DOHH2 (cell line): ENCODE data around the gene UMAD1.

ENCODE experiments used
- EZH2phosphoT487 ChIP-seq: fragments of 200-600 bp; sonication (generic); IDR thresholded peaks from 2 replicates; pipeline ENCODE4 v1.6.1; 2017; ENCODE audit warnings: borderline replicate concordance, mild to moderate bottlenecking, antibody characterized with exemption, low read length, moderate library complexity, mixed read lengths
- TF ChIP-seq, protein P1 (sequence below): fragments of 200-600 bp; sonication (generic); IDR thresholded peaks from one replicate; pipeline ENCODE4 v1.5.1; 2014; ENCODE audit warnings: antibody characterized with exemption, mild to moderate bottlenecking, low read depth, low read length; ENCODE audit not compliant: poor library complexity, severe bottlenecking

DNA sequence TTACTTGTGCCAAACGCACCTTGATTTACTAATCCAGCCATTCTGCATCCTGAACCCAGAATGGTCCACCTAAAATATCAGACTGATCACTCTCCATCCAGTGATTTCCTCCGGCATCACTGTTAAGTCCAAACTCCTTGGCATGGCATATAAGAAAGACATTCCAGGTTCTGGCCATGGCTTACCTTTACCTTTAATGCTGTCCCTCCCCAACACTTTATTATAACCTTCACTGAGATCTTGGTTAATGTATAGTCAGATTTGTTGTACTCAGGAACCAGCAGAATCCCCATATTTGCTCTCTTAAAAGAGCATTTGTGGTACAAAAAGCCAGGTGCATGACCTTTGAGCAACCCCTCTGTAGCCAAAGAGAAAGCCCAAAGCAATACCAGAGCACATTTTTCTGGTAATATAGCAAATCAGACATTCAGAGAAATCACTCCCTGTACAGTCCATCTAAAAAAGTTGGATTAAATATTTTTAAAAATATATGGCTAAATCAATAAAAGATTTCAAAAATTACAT lies 10.2 kb downstream of the UMAD1 start:
- no peak for TF ChIP-seq EZH2phosphoT487
- TF ChIP-seq, protein P1, sequence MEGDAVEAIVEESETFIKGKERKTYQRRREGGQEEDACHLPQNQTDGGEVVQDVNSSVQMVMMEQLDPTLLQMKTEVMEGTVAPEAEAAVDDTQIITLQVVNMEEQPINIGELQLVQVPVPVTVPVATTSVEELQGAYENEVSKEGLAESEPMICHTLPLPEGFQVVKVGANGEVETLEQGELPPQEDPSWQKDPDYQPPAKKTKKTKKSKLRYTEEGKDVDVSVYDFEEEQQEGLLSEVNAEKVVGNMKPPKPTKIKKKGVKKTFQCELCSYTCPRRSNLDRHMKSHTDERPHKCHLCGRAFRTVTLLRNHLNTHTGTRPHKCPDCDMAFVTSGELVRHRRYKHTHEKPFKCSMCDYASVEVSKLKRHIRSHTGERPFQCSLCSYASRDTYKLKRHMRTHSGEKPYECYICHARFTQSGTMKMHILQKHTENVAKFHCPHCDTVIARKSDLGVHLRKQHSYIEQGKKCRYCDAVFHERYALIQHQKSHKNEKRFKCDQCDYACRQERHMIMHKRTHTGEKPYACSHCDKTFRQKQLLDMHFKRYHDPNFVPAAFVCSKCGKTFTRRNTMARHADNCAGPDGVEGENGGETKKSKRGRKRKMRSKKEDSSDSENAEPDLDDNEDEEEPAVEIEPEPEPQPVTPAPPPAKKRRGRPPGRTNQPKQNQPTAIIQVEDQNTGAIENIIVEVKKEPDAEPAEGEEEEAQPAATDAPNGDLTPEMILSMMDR = no peak
